DMS53 (cell line): ENCODE measurements around the gene ECSCR.
A peak's percentile ranks its signal among the peaks of the same experiment; 100 is the strongest.
"Not testable (repeated sequence)": the region's sequence is repeated elsewhere in the genome, so short reads cannot be mapped to it uniquely, and the experiment has no call there.

Experiments
- DNase-seq: peaks from one replicate; lab custom pipeline; 2025; lab: John Stamatoyannopoulos, UW

ECSCR gene, protein sequence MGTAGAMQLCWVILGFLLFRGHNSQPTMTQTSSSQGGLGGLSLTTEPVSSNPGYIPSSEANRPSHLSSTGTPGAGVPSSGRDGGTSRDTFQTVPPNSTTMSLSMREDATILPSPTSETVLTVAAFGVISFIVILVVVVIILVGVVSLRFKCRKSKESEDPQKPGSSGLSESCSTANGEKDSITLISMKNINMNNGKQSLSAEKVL

DNA sequence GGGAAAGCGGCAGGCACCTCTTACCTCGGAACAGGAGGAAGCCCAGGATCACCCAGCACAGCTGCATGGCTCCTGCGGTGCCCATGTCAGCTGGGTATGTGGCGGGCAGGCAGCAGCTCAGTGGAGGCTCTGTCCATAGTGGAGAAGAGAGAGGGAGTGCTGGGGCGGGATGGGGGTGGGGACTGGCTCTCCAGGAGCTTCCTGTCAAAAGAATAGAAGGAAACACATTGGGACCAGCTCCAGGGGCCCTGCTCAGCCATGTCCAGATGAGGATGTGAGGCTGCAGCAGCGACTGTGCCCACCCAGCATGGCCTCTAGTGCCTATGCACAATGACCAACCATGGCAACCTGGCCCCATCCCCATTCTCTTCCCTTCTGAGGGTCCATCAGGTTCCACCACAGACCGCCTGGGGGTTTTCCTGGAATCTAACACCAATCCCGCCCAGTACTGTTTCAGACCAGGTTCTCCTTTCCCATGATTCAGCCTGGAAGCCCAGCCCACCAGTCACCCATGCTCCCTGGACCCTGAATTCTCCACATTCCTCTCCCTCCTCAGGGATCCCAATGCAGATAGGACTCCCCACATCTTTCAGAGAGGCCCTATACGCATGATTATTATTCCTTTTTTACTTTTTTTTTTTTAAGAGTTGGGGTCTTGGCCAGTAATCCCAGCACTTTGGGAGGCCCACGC is at the start of gene ECSCR:
ECSCR (minus strand) TSS at position 158 of the 691 bp plus-strand sequence; CDS start at position 85, 73 bp downstream.
- DNase-seq: no peak

DNA sequence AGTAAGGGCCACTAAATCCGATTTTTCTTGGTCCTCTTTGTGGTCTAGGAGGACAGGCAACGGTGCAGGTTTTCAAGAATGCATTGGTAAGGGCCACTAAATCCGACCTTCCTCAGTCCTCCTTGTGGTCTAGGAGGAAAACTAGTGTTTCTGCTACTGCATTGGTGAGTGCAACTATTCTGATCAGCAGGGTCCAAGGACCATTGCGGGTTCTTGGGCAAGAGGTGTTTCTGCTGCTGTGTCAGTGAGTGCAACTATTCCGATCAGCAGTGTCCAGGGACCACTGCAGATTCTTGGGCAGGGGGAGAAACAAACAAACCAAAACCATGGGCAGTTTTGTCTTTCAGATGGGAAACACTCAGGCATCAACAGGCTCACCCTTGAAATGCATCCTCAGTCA is 42.2 kb upstream of the ECSCR start:
- DNase-seq: not testable (repeated sequence)

DNA sequence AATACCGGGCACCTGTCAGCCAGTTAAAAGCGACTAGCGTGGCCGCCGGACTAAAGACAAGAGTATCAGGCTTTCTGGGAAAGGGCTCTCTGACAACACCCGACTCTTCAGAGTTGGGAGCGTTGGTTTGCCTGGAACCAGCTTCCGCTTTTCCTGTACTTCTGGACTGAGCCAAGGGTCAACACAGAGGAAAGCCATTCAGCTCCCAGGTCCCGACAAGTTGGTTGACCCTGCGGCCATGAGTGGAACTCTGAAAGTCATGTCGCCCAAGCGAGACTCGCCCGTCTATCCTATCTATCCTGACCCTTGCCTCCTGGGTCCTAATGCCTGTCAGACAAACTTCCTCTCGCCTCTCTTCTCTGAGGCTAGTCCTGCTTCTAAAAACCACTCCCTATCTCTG is 41.3 kb upstream of the ECSCR start:
- DNase-seq: not testable (repeated sequence)

DNA sequence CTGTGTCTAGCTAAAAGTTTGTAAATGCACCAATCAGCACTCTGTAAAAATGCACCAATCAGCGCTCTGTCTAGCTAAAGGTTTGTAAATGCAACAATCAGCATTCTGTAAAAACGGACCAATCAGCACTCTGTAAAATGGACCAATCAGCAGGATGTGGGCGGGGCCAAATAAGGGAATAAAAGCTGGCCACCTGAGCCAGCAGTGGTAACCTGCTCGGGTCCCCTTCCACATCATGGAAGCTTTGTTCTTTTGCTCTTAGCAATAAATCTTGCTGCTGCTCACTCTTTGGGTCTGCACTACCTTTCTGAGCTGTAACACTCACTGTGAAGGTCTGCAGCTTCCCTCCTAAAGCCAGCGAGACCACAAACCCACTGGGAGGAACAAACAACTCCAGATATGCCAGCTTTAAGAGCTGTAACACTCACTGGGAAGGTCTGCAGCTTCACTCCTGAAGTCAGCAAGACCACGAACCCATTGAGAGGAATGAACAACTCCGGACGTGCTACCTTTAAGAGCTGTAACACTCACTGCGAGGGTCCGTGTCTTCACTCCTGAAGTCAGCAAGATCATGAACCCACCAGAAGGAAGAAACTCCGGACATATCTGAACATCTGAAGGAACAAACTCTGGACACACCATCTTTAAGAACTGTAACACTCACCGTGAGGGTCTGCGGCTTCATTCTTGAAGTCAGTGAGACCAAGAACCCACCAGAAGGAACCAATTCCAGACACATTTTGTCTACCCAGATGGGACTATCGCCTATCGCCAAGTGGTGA is 40.7 kb upstream of the ECSCR start:
- DNase-seq: not testable (repeated sequence)

DNA sequence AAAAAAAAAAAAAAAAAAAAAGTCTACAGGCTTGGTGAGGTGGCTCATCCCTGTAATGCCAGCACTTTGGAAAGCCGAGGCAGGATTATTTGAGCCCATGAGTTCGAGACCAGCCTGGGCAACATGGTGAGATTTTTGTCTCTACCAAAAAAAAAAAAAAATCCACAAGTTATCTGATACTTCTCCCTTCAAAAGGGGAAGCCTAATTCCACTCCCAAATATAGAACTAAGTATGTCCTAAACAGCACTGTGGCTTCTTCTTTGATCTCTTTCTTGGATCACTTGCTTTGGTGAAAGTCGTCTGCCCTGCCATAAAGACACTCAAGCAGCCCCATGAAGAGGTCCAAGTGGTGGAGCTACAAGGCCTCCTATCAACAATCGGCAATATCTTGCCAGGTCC is 38.8 kb upstream of the ECSCR start:
- DNase-seq: no peak

DNA sequence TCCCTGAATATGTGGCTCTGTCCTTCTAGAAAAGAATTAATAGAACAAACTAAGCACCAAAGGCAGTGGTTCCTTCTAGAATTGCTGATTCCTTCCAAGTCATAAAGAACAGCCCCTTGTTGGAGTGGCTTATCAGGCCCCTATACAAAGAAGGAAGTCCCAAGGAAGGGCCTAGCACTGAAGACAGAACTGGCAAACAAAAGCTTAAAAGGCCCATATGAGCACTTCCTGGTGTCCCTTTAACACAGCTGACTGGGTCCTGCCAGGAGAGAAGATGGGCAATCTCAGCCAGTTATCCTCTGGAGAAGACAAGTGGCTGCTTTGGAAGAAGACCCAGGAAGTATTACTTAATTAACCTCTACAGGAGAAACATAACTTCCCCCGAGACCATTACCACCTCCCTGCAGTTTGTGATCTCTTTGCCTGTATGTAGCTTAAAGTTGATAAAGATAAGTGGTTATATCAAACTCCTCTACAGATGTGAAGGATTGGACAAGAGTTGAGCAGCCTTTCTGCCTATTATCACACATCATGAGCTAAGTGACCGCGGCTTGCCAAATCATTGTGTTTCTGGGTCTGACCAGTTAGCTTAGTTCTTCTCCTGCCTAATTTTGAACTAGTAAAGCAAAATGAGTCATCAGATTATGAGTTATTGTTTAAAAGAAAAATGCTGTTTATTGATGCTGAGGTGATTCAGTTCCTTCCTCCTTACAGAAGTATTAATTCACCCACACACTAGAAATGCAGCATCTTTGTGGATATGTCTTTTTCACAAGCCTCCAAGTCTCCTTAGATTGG is 33.3 kb upstream of the ECSCR start:
- peak; percentile 14 for DNase-seq

DNA sequence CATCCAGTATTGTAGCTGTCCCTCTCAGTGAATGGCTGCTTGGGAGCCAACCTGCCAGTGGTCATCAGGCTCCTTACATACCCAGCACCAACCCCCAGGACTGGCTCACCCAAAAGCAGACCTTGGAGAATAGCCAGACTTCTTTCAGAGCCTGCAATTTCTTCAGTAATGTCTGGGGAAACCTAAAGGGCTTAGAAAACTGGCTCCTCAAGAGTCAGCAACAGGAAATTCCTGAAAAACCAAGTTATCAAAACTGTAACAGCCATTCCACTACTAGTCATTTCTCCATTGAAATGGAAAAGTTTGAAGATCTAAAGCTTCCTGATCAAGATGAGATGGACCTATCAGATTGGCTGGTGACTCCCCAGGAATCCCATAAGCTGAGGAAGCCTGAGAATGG is 32.3 kb upstream of the ECSCR start:
- no peak for DNase-seq

DNA sequence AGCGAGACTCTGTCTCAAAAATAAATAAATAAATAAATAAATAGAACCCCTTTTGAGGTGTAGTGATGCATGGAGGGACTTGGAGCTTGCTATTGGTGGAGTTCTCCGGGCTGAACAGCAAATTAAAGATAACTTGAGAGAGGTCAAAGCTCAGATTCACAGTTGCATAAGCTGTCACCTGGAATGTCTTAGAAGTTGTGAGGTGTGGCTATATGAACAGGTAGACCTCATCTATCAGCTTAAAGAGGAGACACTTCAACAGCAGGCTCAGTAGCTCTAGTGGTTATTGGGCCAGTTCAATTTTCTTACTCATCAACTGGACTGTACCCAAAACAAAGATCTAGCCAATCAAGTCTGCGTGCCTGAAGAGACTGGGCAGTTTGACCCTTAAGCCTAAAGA is 31.7 kb upstream of the ECSCR start:
- no peak for DNase-seq

DNA sequence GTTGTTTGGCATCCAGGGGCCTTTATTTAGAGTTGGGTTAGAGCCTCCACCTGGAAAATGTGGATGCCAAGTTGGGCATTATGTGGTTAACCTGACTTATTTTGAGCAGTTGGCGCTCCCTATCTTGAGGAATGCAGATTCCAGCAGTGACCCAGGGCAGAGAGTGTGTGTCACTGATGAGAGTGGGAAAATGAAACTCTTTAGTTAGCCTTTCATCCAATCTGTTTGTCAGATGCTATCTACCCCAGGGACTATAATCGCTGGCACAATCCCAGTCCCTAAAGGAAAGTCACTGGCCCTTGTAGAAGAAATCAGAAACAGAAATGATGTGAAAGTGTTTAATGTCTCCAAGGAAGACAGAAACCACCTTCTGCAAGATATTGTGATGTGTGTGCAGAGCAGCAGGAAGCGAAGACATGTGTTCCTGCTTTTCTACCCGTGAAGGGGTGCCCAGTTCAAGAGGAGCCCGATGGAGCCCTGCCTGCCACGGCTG is 30.2 kb upstream of the ECSCR start:
- no peak for DNase-seq

DNA sequence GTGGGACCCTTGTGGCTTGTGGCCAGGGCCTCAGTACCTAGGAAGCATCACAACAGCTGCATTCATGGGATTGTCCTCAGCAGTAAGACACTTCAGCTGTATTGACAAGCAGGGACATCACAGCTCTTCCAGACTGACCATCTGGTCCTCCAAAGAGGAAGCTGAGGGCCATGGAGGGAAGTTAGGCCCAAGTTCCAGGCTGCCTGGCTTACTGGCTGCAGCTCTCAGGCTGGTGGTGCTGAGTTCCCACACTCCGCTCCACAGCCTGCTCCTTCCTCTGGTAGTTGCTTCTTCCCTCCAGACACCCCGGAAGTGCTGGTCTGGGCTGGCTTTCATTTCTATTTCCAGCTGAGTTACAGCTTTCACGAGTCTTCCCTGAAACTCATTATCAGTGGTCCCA is 25.7 kb upstream of the ECSCR start:
- no peak for DNase-seq

DNA sequence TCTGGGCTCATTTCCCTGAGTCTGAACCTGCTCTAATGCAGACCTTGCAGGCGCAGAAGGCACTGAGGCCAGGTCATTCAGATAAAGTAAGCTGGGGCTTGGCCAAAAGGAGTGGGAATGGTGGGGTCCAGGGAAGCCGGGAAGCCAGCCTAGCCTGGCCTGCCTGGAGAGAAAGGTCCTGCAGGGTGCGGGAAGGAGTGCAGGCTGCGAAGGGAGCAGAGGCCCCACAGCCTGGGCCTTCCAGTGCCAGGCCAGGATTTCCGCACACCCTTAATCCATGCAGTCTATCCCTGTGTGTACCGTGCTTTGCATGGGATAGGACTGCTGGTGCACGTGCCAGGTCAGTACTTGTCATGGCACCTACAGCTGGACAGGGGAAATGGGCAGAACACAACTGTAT is 23.7 kb upstream of the ECSCR start:
- DNase-seq: no peak

DNA sequence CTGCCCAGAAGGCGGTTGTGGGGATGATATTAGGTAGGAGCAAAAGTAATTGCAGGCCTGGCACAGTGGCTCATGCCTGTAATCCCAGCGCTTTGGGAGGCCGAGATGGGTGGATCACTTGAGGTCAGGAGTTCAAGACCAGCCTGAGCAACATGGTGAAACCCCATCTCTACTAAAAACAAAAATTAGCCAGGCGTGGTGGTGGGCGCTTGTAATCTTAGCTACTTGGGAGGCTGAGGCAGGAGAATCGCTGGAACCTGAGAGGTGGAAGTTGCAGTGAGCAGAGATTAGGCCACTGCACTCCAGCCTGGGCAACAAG is 20.3 kb upstream of the ECSCR start:
- not testable (repeated sequence) for DNase-seq

DNA sequence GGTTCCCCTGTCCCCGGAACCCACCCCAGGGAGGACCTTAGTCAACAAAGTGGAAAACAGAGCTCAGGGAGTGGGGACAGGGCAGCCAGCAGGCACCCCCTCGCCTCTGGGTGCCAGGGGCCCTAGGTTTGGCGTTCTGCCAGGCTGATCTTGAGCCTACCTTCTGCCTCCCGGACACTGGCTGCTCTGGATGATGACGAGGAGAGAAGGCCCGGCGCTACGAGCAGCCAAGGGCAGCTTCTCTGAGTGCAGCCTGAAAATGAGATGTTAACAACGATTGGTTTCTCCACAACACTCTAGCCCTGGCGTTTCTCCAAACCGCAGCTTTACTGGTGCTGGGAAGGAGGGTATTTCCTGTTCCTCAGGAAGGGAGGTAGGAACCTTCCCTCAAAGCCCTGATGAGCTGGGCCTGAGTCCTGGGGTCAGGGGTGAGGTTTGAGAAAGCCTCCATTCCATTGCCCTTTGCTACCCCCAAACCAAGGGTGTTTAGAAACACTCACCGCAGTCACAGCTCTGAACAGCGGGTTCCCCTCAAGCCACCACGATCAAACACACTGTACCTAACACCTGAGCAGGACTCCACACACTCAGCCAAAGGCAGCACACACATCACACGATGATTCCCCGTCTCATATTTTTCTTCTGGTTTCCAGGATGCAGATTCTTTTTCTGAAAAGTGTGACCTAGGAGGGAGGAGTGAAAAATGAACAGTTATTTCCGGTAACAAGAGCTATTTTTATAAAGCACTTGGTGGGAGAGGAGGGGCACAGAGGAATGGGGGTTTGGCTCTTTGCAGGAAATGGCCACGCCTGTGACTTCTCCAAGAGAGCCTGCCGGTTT is 19.7 kb upstream of the ECSCR start, which contains the start of gene STING1:
STING1 (minus strand) TSS at position 709 of the 840 bp plus-strand sequence. CDS start 1,054 bp downstream, outside the sequence.
- peak; percentile 90 for DNase-seq

DNA sequence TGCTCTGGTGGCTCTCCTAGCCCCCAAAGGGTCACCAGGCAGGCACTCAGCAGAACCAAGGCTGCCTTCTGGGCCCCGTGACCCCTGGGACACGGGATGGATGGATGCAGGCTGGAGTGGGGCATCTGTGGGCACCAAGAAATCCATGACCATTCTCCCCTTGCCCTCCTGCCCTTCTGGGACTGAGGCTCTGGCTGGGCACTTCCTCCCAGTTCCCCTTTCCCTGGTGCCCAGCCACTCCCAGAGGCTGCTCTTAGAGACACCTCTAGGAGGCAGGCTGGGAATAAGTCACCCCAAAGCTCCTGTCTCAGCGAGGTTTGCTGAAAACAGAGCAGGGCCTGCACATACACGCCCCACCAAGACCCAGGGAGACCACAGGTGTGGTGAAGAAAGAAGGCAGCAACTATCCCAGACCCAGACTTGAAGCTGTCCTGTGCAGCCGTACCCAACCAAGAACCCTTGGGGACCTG is 19.1 kb upstream of the ECSCR start:
- peak; percentile 44 for DNase-seq

DNA sequence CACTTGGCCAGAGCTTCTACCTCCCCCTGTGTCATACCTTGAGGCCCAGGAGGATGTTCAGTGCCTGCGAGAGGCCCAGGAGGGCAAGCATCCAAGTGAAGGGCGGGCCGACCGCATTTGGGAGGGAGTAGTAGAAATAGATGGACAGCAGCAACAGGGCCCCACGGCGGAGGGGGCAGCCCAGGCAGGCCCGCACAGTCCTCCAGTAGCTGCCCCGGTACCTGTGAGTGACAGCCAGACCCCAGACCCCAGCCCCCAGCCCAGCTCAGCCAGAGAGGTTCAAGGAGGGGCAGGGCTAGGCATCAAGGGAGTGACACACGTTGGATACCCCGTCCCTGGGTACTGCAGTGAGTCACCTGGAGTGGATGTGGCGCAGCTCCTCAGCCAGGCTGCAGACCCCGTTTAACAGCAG is 18.6 kb upstream of the ECSCR start:
- no peak for DNase-seq

DNA sequence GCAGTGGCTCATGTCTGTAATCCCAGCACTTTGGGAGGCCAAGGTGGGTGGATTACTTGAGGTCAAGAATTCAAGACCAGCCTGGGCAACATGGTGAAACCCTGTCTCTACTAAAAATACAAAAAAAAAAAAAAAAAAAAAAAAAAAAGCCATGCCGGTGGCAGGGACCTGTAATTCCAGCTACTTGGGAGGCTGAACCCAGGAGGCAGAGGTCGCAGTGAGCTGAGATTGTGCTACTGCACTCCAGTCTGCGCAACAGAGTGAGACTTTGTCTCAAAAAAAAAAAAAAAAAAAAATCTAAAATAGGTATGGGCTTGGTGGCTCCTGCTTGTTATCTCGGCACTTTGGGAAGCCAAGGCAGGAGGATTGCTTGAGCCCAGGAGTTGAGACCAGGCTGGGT is 17.2 kb upstream of the ECSCR start:
- not testable (repeated sequence) for DNase-seq

DNA sequence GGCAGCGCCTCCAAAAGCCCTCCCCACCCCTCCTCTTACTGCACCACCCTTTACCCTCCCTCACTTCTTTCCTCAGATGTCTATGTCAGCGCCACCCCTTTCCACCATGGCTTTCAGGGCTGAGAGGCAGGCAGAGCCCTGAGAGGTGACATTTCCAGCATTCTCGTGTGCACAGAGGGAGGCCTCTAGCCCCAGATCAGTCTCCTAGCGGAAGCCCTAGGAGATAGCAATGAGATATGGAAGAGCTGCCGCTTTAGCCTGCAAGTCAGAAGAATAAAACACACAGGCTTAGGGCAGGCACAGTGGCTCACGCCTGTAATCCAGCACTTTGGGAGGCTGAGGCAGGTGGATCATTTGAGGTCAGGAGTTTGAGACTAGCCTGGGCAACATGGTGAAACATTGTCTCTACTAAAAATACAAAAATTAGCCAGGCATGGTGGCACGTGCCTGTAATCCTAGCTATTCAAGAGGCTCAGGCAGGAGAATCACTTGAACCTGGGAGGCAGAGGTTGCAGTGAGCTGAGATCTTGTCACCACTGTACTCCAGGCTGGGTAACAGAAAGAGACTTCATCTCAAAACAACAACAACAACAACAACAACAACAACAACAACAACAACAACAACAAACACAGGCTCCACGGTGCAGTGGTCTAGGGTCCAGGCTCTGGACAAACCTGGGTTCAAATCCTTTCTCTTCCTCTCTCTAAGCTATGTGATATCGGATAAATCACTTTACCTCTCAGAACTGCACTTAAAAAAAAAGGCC is 16.3 kb upstream of the ECSCR start:
- DNase-seq: not testable (repeated sequence)

DNA sequence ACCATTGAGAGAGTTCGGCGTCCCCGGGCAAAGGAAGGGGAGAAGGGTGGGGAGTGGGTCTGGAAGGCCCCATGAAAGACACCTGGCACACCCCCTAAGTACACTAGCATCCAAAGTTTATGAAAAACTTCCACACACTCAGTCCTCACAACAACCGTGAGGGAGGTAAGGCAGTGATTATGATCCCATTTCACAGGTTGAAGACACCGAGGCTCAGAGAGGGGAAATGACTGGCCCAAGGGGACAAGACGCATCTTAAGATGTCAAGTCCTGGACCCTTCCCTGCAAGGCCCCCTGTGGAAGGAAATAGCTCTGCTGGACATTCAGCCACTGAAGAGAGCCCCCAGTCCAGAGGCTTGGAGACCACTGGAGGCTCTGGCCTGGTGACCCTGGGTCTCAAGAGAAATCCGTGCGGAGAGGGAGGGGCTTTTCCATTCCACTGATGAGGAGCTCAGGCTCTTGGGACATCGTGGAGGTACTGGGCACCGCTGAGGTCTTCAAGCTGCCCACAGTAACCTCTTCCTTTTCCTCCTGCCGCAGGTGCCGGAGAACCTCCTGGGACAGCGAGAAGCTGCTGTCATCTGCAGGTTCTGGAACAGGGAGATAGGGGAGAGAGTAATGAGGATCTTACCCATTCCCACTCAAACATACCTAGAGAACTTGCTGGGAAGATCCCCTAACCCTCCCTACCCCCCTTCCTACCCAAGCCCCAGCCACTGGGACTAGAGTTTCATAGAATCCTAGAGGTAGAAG is 13.5 kb upstream of the ECSCR start:
- DNase-seq: no peak
